SKM-1 treated with dmso at 0.1 percent for 144 hours (cell line): Measurements from ENCODE around the gene PLCL2.

ENCODE experiments used
- DNase-seq: peaks from one replicate; lab custom pipeline; 2025; ENCODE audit not compliant: unreplicated experiment; lab: John Stamatoyannopoulos, UW

The PLCL2 gene

GRCh38 chr3:16884748-16885592 is at the start of gene PLCL2:
PLCL2 (plus strand) TSS chr3:16884955; CDS start chr3:16885040, 85 bp downstream.
- peak; percentile 42 for DNase-seq

- DNase-seq: no peak
These were observed 48.1 kb upstream of the PLCL2 start for GRCh38 chr3:16836505-16837237.

- DNase-seq: no peak
These were observed 47.2 kb upstream of the PLCL2 start for GRCh38 chr3:16837602-16838001.

- no peak for DNase-seq
These were observed 46.2 kb upstream of the PLCL2 start for GRCh38 chr3:16838561-16838960.

- no peak for DNase-seq
These were observed 45.3 kb upstream of the PLCL2 start for GRCh38 chr3:16839271-16840100.

GRCh38 chr3:16840101-16840424 is 44.7 kb upstream of the PLCL2 start:
- no peak for DNase-seq

- DNase-seq: no peak
These were observed 43.6 kb upstream of the PLCL2 start for GRCh38 chr3:16841041-16841753.

- DNase-seq: no peak
These were observed 42.9 kb upstream of the PLCL2 start for GRCh38 chr3:16841904-16842271.

- no peak for DNase-seq
These were observed 42.2 kb upstream of the PLCL2 start for GRCh38 chr3:16842272-16843270.

GRCh38 chr3:16844222-16844621 is 40.5 kb upstream of the PLCL2 start:
- DNase-seq: no peak

GRCh38 chr3:16844791-16845190 is 40.0 kb upstream of the PLCL2 start:
- no peak for DNase-seq

- DNase-seq: peak; percentile 22
These were observed 38.2 kb upstream of the PLCL2 start for GRCh38 chr3:16846373-16847080.

GRCh38 chr3:16848007-16848406 is 36.7 kb upstream of the PLCL2 start:
- DNase-seq: no peak

- no peak for DNase-seq
These were observed 35.5 kb upstream of the PLCL2 start for GRCh38 chr3:16849229-16849628.

GRCh38 chr3:16849795-16850194 is 35.0 kb upstream of the PLCL2 start:
- peak; percentile 35 for DNase-seq

- DNase-seq: no peak
These were observed 29.3 kb upstream of the PLCL2 start for GRCh38 chr3:16855497-16855896.

GRCh38 chr3:16860234-16860633 is 24.5 kb upstream of the PLCL2 start:
- no peak for DNase-seq

- DNase-seq: no peak
These were observed 23.3 kb upstream of the PLCL2 start for GRCh38 chr3:16861432-16861831.
